K562 (cell line): ENCODE data around the gene SERBP1. TPM values are rescaled to one million over a fixed set of nuclear protein-coding genes. Genes with fewer than 3 reads are reported as not detected.

ENCODE experiments used
- CBFA2T2 ChIP-seq: fragments of 450-650 bp; conservative IDR thresholded peaks from 2 replicates; pipeline ENCODE4 v1.6.1; 2017; ENCODE audit warnings: mild to moderate bottlenecking
- DACH1 ChIP-seq: fragments of 450-650 bp; IDR thresholded peaks from 2 replicates; pipeline ENCODE4 v1.6.1; 2018; ENCODE audit not compliant: partially characterized antibody
- HDAC3 ChIP-seq: fragments of 450-650 bp; IDR thresholded peaks from 2 replicates; pipeline ENCODE4 v1.6.1; 2018; ENCODE audit warnings: borderline replicate concordance, mild to moderate bottlenecking, moderate library complexity; ENCODE audit not compliant: partially characterized antibody
- KDM1A ChIP-seq, 2 experiments: fragments of 450-650 bp; IDR thresholded peaks; 2 replicates each; pipeline ENCODE4 v1.6.1; 2016; ENCODE audit warnings: mild to moderate bottlenecking in 2 of 2
- MCM2 ChIP-seq: fragments of 450-650 bp; IDR thresholded peaks from 2 replicates; pipeline ENCODE4 v1.6.1; 2017; ENCODE audit warnings: low read depth, mild to moderate bottlenecking
- MYC ChIP-seq, 2 experiments: fragments of 250-450 bp in 1 of 2; sonication (Bioruptor Pico) in 1 of 2; IDR thresholded peaks; 2 replicates each; pipeline versions ENCODE4 v1.5.1 to v1.6.1; 2012 to 2021; ENCODE audit warnings: low read depth in 2 of 2, borderline replicate concordance in 1 of 2, improper control_type of control experiment in 1 of 2, low read length in 1 of 2, mild to moderate bottlenecking in 1 of 2, moderate library complexity in 1 of 2
- NONO ChIP-seq, 2 experiments: fragments of 200-400 bp in 1 of 2; fragments of 450-650 bp in 1 of 2; formaldehyde crosslinking in 1 of 2; IDR thresholded peaks; 2 replicates each; pipeline ENCODE4 v1.6.1; 2017; ENCODE audit warnings: low read depth in 2 of 2, mild to moderate bottlenecking in 2 of 2, moderate library complexity in 2 of 2, low read length in 1 of 2
- SMARCA5 ChIP-seq: fragments of 450-650 bp; IDR thresholded peaks from 2 replicates; pipeline ENCODE4 v1.6.1; 2016
- SOX6 ChIP-seq: fragments of 450-650 bp; IDR thresholded peaks from 2 replicates; pipeline ENCODE4 v1.6.1; 2014; ENCODE audit warnings: mild to moderate bottlenecking
- ZBTB33 ChIP-seq: sonication (generic); formaldehyde crosslinking; IDR thresholded peaks from 2 replicates; pipeline ENCODE4 v1.8.1; 2023; ENCODE audit warnings: mild to moderate bottlenecking, missing genetic modification reagents
- ZKSCAN1 ChIP-seq: fragments of 150-350 bp; IDR thresholded peaks from 2 replicates; pipeline ENCODE4 v1.6.1; 2016; ENCODE audit warnings: low read depth, low read length
- ZNF583 ChIP-seq: fragments of 250-450 bp; sonication (Bioruptor Pico); IDR thresholded peaks from 2 replicates; pipeline ENCODE4 v1.4.0; 2020
- polyA plus RNA-seq, 8 experiments: library from polyadenylated mRNA; depleted of rRNA in 4 of 8; stranded (reverse) in 5 of 8; unstranded in 3 of 8; fragments of >200 nt; fragmentation: Nextera tagmentation in 2 of 8; fragmentation: Illumina TruSeq in 1 of 8; extraction: Ambion mirVana in 2 of 8; extraction: Trizol in 1 of 8; gene quantifications; 2 replicates each; pipeline versions ENCODE4 v1.2.1 to v1.2.3, GENCODE V29; 2011 to 2014; ENCODE audit warnings: inconsistent platforms in 1 of 8, missing spikeins in 1 of 8
- total RNA-seq, 7 experiments: library from RNA; depleted of rRNA in 6 of 7; stranded (reverse); fragments of >200 nt in 6 of 7; fragmentation: Illumina TruSeq in 2 of 7; extraction: Trizol in 2 of 7; gene quantifications; 2 replicates each; pipeline versions ENCODE4 v1.2.1 to v1.2.3, GENCODE V29; 2011 to 2021; ENCODE audit warnings: low replicate concordance in 1 of 7
- TF ChIP-seq, protein P1 (sequence below): sonication (generic); formaldehyde crosslinking; IDR thresholded peaks from 2 replicates; pipeline ENCODE4 v1.8.0; 2022; ENCODE audit warnings: mild to moderate bottlenecking, low read depth, missing genetic modification reagents

The SERBP1 gene
- total and polyA plus RNA-seq, 9 of the 15 experiments (the other 6 are each of a cell fraction or from before 2014, with no cell fraction given): 79.9 to 761 (median 464) TPM

- TF ChIP-seq DACH1 (no peak), MYC (IDR thresholded peaks at IDR 0.05; ENCODE audit: low read depth, low read length) (peak; percentile 98), MYC (CRISPR knock-in tag; IDR thresholded peaks at IDR 0.05; ENCODE audit: borderline replicate concordance, low read depth) (peak; percentile 82), NONO (IDR thresholded peaks at IDR 0.05; ENCODE audit: low read depth in 2 of 2, low read length in 1 of 2) (no peak), MCM2 (no peak), ZBTB33 (CRISPR knock-in tag) (peak; percentile 49; the same call in 1 of the 2 replicates), ZNF583 (CRISPR knock-in tag) (no peak), CBFA2T2 (no peak; the same call in 1 of the 2 replicates), ZKSCAN1 (peak; percentile 41), KDM1A (IDR thresholded peaks at IDR 0.05) (peak in 1 of 2 experiments; percentile 65; a peak in 1 of 4 replicates), SOX6 (peak; percentile 30; the same call in 1 of the 2 replicates), SMARCA5 (no peak), HDAC3 (no peak)
- TF ChIP-seq, protein P1, sequence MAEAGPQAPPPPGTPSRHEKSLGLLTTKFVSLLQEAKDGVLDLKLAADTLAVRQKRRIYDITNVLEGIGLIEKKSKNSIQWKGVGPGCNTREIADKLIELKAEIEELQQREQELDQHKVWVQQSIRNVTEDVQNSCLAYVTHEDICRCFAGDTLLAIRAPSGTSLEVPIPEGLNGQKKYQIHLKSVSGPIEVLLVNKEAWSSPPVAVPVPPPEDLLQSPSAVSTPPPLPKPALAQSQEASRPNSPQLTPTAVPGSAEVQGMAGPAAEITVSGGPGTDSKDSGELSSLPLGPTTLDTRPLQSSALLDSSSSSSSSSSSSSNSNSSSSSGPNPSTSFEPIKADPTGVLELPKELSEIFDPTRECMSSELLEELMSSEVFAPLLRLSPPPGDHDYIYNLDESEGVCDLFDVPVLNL (CRISPR knock-in tag): peak; percentile 72; the same call in 1 of the 2 replicates
Observed at GRCh38 chr1:67430358-67431155, at the start of gene SERBP1 (continued).
